HepG2 (cell line): ENCODE measurements around the gene ZNF12. TPM values are rescaled to one million over a fixed set of nuclear protein-coding genes. Genes with fewer than 3 reads are reported as not detected.
A peak's percentile ranks its signal among the peaks of the same experiment; 100 is the strongest.

ENCODE experiments used
- DPF2 ChIP-seq: sonication (generic); formaldehyde crosslinking; IDR thresholded peaks from 2 replicates; pipeline ENCODE4 v1.4.0; 2020; ENCODE audit warnings: mild to moderate bottlenecking, low read depth, missing genetic modification reagents, borderline replicate concordance
- ELF4 ChIP-seq: sonication (generic); formaldehyde crosslinking; IDR thresholded peaks from 2 replicates; pipeline ENCODE4 v1.5.0; 2020; ENCODE audit warnings: missing genetic modification reagents, mild to moderate bottlenecking, moderate library complexity, borderline replicate concordance
- EZH2 ChIP-seq: conservative IDR thresholded peaks from 2 replicates; pipeline ENCODE4 v1.6.1; 2012; ENCODE audit warnings: mild to moderate bottlenecking, low read depth, low read length, moderate library complexity
- HBP1 ChIP-seq: IDR thresholded peaks from 2 replicates; pipeline ENCODE4 v1.6.1; 2016; ENCODE audit warnings: low read depth, control low read depth
- KLF12 ChIP-seq: sonication (generic); formaldehyde crosslinking; IDR thresholded peaks from 2 replicates; pipeline ENCODE4 v1.4.0; 2020; ENCODE audit warnings: missing genetic modification reagents, borderline replicate concordance
- MTA1 ChIP-seq: sonication (generic); formaldehyde crosslinking; IDR thresholded peaks from 2 replicates; pipeline ENCODE4 v1.4.0; 2020; ENCODE audit warnings: missing genetic modification reagents, mild to moderate bottlenecking, borderline replicate concordance
- PHF21A ChIP-seq: sonication (generic); formaldehyde crosslinking; IDR thresholded peaks from 2 replicates; pipeline ENCODE4 v1.5.0; 2020; ENCODE audit warnings: mild to moderate bottlenecking, missing genetic modification reagents
- POLR2AphosphoS2 ChIP-seq: IDR thresholded peaks from 2 replicates; pipeline ENCODE4 v1.6.1; 2011; ENCODE audit warnings: low read depth, low read length, improper control_type of control experiment
- PRDM10 ChIP-seq: sonication (generic); formaldehyde crosslinking; IDR thresholded peaks from 2 replicates; pipeline ENCODE4 v1.4.0; 2020; ENCODE audit warnings: low read depth, missing genetic modification reagents
- RBM39 ChIP-seq: fragments of 200-400 bp; formaldehyde crosslinking; IDR thresholded peaks from one replicate; pipeline ENCODE4 v1.6.1; 2018; ENCODE audit warnings: antibody characterized with exemption, mild to moderate bottlenecking, low read depth, low read length; ENCODE audit not compliant: poor library complexity, severe bottlenecking
- TAF15 ChIP-seq: fragments of 200-400 bp; formaldehyde crosslinking; IDR thresholded peaks from one replicate; pipeline ENCODE4 v1.6.1; 2018; ENCODE audit warnings: mild to moderate bottlenecking, low read depth, low read length; ENCODE audit not compliant: poor library complexity, severe bottlenecking
- ZBTB42 ChIP-seq: sonication (generic); formaldehyde crosslinking; IDR thresholded peaks from 2 replicates; pipeline ENCODE4 v1.5.0; 2020; ENCODE audit warnings: mild to moderate bottlenecking, missing genetic modification reagents
- ZC3H4 ChIP-seq: sonication (generic); formaldehyde crosslinking; IDR thresholded peaks from 2 replicates; pipeline ENCODE4 v1.4.0; 2020; ENCODE audit warnings: missing genetic modification reagents, borderline replicate concordance
- ZNF180 ChIP-seq: sonication (generic); formaldehyde crosslinking; IDR thresholded peaks from 2 replicates; pipeline ENCODE4 v1.4.0; 2020; ENCODE audit warnings: low read depth, missing genetic modification reagents, borderline replicate concordance
- ZNF766 ChIP-seq: sonication (generic); formaldehyde crosslinking; IDR thresholded peaks from 2 replicates; pipeline ENCODE4 v1.5.0; 2020; ENCODE audit warnings: missing genetic modification reagents, borderline replicate concordance
- polyA plus RNA-seq, 8 experiments: library from polyadenylated mRNA; depleted of rRNA in 3 of 8; stranded (reverse) in 7 of 8; unstranded in 1 of 8; fragments of >200 nt; fragmentation: Illumina TruSeq in 4 of 8; extraction: Trizol in 4 of 8; gene quantifications; 2 replicates each; pipeline versions ENCODE4 v1.2.1 to v1.2.3, GENCODE V29; 2011 to 2016; ENCODE audit warnings: low read depth in 4 of 8, missing spikeins in 1 of 8, mixed read lengths in 1 of 8; ENCODE audit not compliant: insufficient read depth in 1 of 8
- total RNA-seq, 5 experiments: library from RNA; depleted of rRNA; stranded (reverse); fragments of >200 nt; fragmentation: Illumina TruSeq; extraction: Trizol; gene quantifications; 2 replicates each; pipeline ENCODE4 v1.2.3, GENCODE V29; 2016; ENCODE audit warnings: low read depth in 1 of 5
- TF ChIP-seq, protein P1 (sequence below): sonication (generic); formaldehyde crosslinking; IDR thresholded peaks from 2 replicates; pipeline ENCODE4 v1.4.0; 2020; ENCODE audit warnings: missing genetic modification reagents, mild to moderate bottlenecking, borderline replicate concordance
- TF ChIP-seq, protein P2 (sequence below): sonication (generic); formaldehyde crosslinking; IDR thresholded peaks from 2 replicates; pipeline ENCODE4 v1.4.0; 2020; ENCODE audit warnings: missing genetic modification reagents, borderline replicate concordance

The ZNF12 gene
- total and polyA plus RNA-seq, 2 of the 13 experiments (the other 11 are each of a cell fraction or from before 2014, with no cell fraction given): 21.4 to 22.8 TPM

DNA sequence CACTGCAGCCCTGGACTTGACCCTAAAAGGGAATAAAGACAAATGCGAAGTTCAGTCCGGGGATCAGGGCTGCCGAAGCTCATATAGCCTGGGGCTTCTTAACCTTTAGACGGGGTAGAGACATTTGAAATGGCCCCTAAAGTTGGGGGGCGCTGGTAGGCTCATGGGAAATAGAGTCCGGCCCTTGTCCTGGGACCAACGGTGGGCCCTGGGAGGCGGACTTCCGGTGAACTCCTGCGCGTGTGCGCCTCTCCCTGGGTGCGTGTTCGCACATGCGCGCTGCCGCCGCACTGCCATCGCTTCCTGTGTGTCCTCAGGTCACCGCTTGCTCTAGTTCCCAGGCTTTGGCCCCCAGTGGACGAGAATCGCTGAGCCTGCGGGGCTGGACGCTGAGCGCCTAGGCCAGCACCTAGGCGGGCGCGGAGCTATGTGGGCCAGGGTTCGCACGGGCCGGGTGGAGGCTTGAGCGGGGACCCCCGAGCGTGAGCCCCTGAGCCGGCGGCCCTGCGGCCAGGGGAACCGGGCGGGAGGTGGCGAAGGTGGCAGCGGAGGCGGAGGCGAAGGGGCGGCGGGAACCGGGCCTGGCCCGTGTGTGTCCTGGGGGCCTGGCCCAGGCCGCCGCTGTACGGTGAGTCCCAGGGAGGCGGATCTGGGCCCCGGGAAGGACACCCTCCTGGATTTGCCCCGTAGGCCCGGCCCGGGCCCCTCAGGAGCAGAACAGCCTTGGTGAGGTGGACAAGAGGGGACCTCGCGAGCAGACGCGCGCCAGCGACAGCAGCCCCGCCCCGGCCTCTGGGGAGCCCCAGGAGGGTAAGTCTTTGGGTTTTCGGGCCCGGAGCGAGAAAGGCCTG, 23.0 kb upstream of the ZNF12 start (continued):
- TF ChIP-seq, protein P1, sequence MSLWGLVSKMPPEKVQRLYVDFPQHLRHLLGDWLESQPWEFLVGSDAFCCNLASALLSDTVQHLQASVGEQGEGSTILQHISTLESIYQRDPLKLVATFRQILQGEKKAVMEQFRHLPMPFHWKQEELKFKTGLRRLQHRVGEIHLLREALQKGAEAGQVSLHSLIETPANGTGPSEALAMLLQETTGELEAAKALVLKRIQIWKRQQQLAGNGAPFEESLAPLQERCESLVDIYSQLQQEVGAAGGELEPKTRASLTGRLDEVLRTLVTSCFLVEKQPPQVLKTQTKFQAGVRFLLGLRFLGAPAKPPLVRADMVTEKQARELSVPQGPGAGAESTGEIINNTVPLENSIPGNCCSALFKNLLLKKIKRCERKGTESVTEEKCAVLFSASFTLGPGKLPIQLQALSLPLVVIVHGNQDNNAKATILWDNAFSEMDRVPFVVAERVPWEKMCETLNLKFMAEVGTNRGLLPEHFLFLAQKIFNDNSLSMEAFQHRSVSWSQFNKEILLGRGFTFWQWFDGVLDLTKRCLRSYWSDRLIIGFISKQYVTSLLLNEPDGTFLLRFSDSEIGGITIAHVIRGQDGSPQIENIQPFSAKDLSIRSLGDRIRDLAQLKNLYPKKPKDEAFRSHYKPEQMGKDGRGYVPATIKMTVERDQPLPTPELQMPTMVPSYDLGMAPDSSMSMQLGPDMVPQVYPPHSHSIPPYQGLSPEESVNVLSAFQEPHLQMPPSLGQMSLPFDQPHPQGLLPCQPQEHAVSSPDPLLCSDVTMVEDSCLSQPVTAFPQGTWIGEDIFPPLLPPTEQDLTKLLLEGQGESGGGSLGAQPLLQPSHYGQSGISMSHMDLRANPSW (CRISPR knock-in tag): peak; percentile 45; the same call in 1 of the 2 replicates
- TF ChIP-seq POLR2AphosphoS2 (no peak), ZNF180 (no peak), PRDM10 (CRISPR knock-in tag) (no peak), MTA1 (CRISPR knock-in tag) (no peak), ZC3H4 (CRISPR knock-in tag) (no peak), RBM39 (peak; percentile 86), ZBTB42 (CRISPR knock-in tag) (no peak), TAF15 (peak; percentile 17), KLF12 (CRISPR knock-in tag) (peak; percentile 90), PHF21A (CRISPR knock-in tag) (peak; percentile 92), ZNF766 (peak; percentile 91; the same call in 1 of the 2 replicates), DPF2 (CRISPR knock-in tag) (no peak), ELF4 (no peak), EZH2 (no peak), HBP1 (CRISPR knock-in tag) (peak; percentile 69; the same call in 1 of the 2 replicates)
- TF ChIP-seq, protein P2, sequence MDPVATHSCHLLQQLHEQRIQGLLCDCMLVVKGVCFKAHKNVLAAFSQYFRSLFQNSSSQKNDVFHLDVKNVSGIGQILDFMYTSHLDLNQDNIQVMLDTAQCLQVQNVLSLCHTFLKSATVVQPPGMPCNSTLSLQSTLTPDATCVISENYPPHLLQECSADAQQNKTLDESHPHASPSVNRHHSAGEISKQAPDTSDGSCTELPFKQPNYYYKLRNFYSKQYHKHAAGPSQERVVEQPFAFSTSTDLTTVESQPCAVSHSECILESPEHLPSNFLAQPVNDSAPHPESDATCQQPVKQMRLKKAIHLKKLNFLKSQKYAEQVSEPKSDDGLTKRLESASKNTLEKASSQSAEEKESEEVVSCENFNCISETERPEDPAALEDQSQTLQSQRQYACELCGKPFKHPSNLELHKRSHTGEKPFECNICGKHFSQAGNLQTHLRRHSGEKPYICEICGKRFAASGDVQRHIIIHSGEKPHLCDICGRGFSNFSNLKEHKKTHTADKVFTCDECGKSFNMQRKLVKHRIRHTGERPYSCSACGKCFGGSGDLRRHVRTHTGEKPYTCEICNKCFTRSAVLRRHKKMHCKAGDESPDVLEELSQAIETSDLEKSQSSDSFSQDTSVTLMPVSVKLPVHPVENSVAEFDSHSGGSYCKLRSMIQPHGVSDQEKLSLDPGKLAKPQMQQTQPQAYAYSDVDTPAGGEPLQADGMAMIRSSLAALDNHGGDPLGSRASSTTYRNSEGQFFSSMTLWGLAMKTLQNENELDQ (CRISPR knock-in tag): no peak
